ENCODE data around the gene ZMPSTE24.

DNA sequence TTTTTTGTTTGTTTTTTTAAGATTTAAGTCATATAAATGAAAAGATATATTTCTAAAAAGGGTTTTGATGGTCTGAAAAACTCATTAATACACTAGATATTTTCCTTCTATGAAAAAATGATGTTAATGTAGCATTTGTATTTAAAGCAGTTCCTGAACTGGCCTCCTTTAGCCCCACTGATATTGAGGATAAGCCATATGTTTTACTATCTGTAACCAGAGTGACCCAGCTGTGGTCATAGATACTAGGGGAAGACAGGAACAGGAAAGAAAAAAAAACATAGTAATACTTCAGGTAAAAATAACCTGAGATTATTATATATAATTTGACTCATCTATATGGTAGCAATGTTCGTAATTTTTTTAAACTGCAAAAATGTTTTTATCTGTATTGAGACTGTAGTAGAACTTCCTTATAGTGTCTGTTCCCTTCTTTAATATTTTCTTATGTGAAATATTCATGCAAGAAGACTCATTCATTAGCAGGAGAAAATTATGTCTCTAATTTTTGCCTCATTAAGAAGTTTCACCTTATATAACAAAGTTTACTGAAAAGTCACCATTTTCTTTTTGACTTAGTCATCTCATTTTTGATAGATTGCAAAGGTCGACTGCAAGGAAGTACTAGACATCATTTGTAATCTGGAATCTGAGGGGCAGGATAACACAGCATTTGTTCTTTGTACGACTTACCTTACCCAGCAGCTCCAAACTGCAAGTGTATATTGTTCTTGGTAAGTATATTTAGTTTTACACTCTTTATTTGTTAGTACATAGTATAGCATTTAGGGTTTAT, 35.9 kb upstream of the ZMPSTE24 start:
- no peak for TF ChIP-seq ARNTL (CRISPR knock-in tag; IDR thresholded peaks at IDR 0.05; ENCODE audit: borderline replicate concordance, low read depth)
- no peak for TF ChIP-seq POU6F1 (CRISPR knock-in tag; IDR thresholded peaks at IDR 0.05; ENCODE audit: borderline replicate concordance, low read depth)
- TF ChIP-seq PPARA (CRISPR knock-in tag; IDR thresholded peaks at IDR 0.05; ENCODE audit: borderline replicate concordance), result no peak
